Hepatic stellate cell (primary cell): ENCODE measurements around the gene PLD4.

Experiments used
- DNase-seq: peaks from one replicate; pipeline ENCODE4 v3.0.0; 2011; ENCODE audit warnings: low spot score

The PLD4 gene

DNA sequence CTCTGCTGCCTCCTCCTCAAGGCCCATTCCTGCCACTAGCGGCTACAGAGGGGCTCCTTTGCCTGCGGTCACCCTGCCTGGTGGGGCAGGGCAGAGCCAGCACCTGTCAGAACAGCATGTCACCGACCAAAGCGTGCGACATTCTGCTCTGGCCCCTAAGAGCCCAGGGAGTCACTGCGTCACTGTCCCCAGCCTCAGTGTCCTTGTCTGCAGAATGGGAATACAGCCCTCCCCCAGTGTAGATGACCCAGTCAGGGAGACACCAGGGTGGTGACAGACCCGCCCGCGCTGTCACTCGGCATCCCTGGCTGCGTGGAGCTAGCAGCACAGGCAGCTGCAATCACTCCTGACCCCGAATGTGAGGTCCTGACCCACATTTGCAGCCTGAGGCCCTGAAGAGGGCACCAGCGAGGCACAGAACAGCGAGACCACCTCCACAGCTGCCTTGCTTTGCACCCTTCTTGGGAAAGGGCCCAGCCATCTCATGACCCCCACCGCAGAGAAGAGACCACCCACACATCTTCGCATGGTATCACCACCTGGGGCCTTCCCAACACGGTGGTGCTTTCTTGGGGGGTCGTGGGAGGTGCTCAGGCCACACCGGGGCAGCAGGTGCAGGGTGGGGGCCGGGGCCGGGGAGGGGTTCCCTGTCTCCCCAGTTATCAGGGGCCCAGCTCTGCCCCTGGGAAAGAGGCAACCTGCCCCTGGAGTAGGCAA lies 51.0 kb downstream of the PLD4 start:
- DNase-seq, result no peak

GRCh38 chr14:104976198-104977007 lies 51.7 kb downstream of the PLD4 start:
- DNase-seq, result peak; percentile 88

GRCh38 chr14:104977008-104977680 lies 52.5 kb downstream of the PLD4 start:
- DNase-seq, result no peak

DNA sequence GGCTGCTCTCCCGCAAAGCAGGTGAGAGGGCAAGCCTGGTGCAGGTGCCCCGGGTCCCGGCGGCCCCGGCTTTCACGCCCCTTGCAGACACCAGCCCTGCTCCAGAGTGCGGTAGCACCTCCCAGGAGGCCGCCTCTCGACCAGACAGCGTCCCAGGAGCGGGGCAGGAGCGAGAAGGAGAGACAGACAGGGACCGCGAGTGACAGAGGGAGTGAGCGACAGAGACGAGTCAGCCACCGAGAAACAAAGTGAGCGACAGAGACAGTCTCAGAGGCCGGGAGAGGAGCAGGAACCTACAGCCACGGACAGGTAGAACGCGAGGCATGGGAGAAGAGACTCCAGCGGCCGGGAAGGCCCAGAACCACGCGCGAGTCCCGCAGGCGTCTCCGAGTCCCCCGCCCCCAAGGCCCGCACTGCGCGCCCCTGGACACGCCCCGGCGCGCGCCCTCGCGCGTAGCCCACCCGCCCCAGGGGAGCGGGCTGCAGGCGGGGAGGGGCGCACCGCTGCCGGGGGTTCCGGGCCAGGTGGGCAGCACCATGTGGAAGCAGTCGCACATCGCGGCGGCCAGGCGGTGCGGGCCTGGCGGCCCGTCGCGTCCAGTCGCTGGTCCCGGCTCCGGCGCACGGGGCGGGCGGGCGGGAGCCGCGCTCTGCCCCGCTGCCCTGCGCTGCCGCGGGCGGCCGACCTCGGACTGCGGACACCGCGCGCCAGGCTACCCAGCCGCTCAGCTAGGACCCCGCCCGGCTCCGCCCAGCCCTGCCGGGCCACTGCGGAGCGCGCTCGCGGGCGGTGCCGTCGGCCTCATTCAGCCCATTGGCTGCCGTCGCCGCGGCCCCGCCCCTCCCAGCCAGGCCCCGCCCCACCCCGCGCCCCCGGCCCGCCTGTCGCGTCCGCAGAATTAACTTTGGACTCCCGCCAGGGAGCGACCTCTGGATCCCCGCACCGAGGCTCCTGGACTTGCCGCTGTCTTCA lies 53.3 kb downstream of the PLD4 start, which contains the start of gene AHNAK2:
Gene AHNAK2, minus strand, starts transcription at position 694 of the 973 bp plus-strand sequence. Its CDS starts 137 bp downstream, at position 557.
- DNase-seq, result peak; percentile 76

- DNase-seq, result no peak
These were observed 54.3 kb downstream of the PLD4 start for GRCh38 chr14:104978746-104979691.

GRCh38 chr14:104979758-104980610 lies 55.3 kb downstream of the PLD4 start:
- no peak for DNase-seq

DNA sequence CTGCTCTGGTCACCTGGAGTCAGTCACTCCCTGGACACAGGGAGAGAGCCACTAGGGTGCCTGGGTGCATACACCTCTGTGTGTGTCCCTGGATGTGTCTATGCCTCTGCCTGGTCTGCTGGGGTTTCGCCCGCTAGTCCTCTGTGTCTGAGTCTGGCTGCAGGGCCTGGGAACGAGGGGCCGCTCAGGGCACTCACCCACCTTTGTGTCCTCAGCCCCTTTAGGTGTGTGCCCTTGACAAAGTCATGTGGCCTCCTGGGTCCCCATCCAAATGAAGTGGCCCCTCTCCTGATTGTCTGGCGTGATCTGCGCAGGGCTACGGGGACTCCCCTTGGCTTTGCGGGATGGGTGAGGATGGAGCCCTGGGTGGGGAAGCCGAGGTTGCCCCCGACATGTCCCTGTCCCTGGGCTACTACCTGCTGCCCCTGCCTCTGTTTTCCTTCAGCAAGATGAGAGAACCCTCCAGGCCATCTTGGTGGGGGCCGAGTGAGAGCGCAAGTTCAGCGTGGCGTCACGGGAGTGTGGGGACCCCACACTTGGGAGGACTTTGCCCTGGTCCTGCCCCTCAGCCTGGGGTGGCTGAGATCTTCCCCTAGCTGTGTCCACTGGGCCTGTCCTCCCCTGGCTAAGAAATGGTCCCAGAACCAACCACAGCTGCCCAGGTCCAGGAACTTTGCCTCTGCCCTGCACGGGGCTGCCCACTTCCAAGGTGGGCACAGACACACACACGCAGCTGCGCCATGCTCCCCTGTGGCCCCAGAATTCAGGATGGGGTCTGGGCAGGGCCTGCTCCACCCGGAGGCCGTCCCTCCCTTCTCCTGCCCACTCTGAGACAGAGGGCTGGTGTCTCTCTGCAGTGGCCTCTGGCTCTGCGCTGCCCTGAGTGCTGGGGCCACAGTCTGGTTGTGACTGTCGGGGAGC lies 56.2 kb downstream of the PLD4 start:
- no peak for DNase-seq

GRCh38 chr14:104981699-104982541 lies 57.2 kb downstream of the PLD4 start:
- DNase-seq, result no peak

- no peak for DNase-seq
These were observed 58.0 kb downstream of the PLD4 start for GRCh38 chr14:104982548-104983230.
